ENCODE results near the gene PVRIG.
"Not testable (repeated sequence)": the region's sequence is repeated elsewhere in the genome, so short reads cannot be mapped to it uniquely, and the experiment has no call there.

The PVRIG gene

GRCh38 chr7:100234660-100235317 lies 15.0 kb downstream of the PVRIG start:
- not testable (repeated sequence) for DNase-seq (ENCODE audit: low read depth in 2 of 2)

GRCh38 chr7:100239975-100240374 lies 20.2 kb downstream of the PVRIG start:
- DNase-seq (ENCODE audit: low read depth in 2 of 2): not testable (repeated sequence)

GRCh38 chr7:100243385-100243784 lies 23.6 kb downstream of the PVRIG start:
- not testable (repeated sequence) for DNase-seq (ENCODE audit: low read depth in 2 of 2)

- DNase-seq (ENCODE audit: low read depth in 2 of 2): not testable (repeated sequence)
Measured at GRCh38 chr7:100244988-100245605, 25.3 kb downstream of the PVRIG start.

GRCh38 chr7:100246121-100246864 lies 26.5 kb downstream of the PVRIG start:
- not testable (repeated sequence) for DNase-seq (ENCODE audit: low read depth in 2 of 2)

- not testable (repeated sequence) for DNase-seq (ENCODE audit: low read depth in 2 of 2)
Measured at GRCh38 chr7:100246865-100247137, 27.1 kb downstream of the PVRIG start.

- no peak for DNase-seq (ENCODE audit: low read depth in 2 of 2)
Measured at GRCh38 chr7:100247152-100247757, 27.5 kb downstream of the PVRIG start.

- no peak for DNase-seq (ENCODE audit: low read depth in 2 of 2)
Measured at GRCh38 chr7:100248483-100248882, 28.7 kb downstream of the PVRIG start.

- DNase-seq (ENCODE audit: low read depth in 2 of 2): no peak
Measured at GRCh38 chr7:100257017-100257416, 37.3 kb downstream of the PVRIG start.

GRCh38 chr7:100259984-100260383 lies 40.2 kb downstream of the PVRIG start:
- not testable (repeated sequence) for DNase-seq (ENCODE audit: low read depth in 2 of 2)

- DNase-seq (ENCODE audit: low read depth in 2 of 2): not testable (repeated sequence)
Measured at GRCh38 chr7:100262896-100263295, 43.1 kb downstream of the PVRIG start.

GRCh38 chr7:100264223-100264622 lies 44.5 kb downstream of the PVRIG start:
- not testable (repeated sequence) for DNase-seq (ENCODE audit: low read depth in 2 of 2)

- not testable (repeated sequence) for DNase-seq (ENCODE audit: low read depth in 2 of 2)
Measured at GRCh38 chr7:100264669-100265165, 45.0 kb downstream of the PVRIG start.

GRCh38 chr7:100265851-100266250 lies 46.1 kb downstream of the PVRIG start:
- DNase-seq (ENCODE audit: low read depth in 2 of 2): not testable (repeated sequence)

GRCh38 chr7:100266576-100267354 lies 47.0 kb downstream of the PVRIG start:
- DNase-seq (ENCODE audit: low read depth in 2 of 2): no peak

- no peak for DNase-seq (ENCODE audit: low read depth in 2 of 2)
Measured at GRCh38 chr7:100267648-100268047, 47.9 kb downstream of the PVRIG start.

GRCh38 chr7:100268882-100269281 lies 49.1 kb downstream of the PVRIG start:
- not testable (repeated sequence) for DNase-seq (ENCODE audit: low read depth in 2 of 2)

- not testable (repeated sequence) for DNase-seq (ENCODE audit: low read depth in 2 of 2)
Measured at GRCh38 chr7:100269306-100270045, 49.7 kb downstream of the PVRIG start.

GRCh38 chr7:100270046-100270918 lies 50.5 kb downstream of the PVRIG start:
- not testable (repeated sequence) for DNase-seq (ENCODE audit: low read depth in 2 of 2)

Measured in activated CD4-positive, alpha-beta T cell treated with anti-CD3 and anti-CD28 coated beads for 24 hours (primary cell).